Measurements from ENCODE around the gene MLX.
"Not testable (repeated sequence)": the region's sequence is repeated elsewhere in the genome, so short reads cannot be mapped to it uniquely, and the experiment has no call there.

MLX gene

GRCh38 chr17:42536372-42537155, 30.3 kb upstream of the MLX start:
- peak; percentile 59 for DNase-seq

- no peak for DNase-seq
These were observed 29.6 kb upstream of the MLX start for GRCh38 chr17:42537156-42537805.

- DNase-seq: no peak
These were observed 29.0 kb upstream of the MLX start for GRCh38 chr17:42537826-42538451.

- no peak for DNase-seq
These were observed 28.4 kb upstream of the MLX start for GRCh38 chr17:42538482-42538881.

- not testable (repeated sequence) for DNase-seq
These were observed 26.3 kb upstream of the MLX start for GRCh38 chr17:42540558-42540957.

- no peak for DNase-seq
These were observed 25.7 kb upstream of the MLX start for GRCh38 chr17:42541041-42541833.

- DNase-seq: no peak
These were observed 23.5 kb upstream of the MLX start for GRCh38 chr17:42543190-42544079.

- no peak for DNase-seq
These were observed 22.0 kb upstream of the MLX start for GRCh38 chr17:42544874-42545283.

- DNase-seq: not testable (repeated sequence)
These were observed 21.0 kb upstream of the MLX start for GRCh38 chr17:42545755-42546505.

GRCh38 chr17:42547001-42547461, 19.9 kb upstream of the MLX start:
- no peak for DNase-seq

- no peak for DNase-seq
These were observed 19.2 kb upstream of the MLX start for GRCh38 chr17:42547698-42548069.

GRCh38 chr17:42548070-42548837, 18.6 kb upstream of the MLX start:
- DNase-seq: no peak

- DNase-seq: no peak
These were observed 17.7 kb upstream of the MLX start for GRCh38 chr17:42548993-42549755.

GRCh38 chr17:42552736-42553135, 14.2 kb upstream of the MLX start, which contains the start of gene HSD17B1:
Gene HSD17B1 (plus strand): TSS chr17:42552923. CDS start chr17:42552934, 11 bp downstream.
- DNase-seq: not testable (repeated sequence)

GRCh38 chr17:42553161-42553818, 13.6 kb upstream of the MLX start:
- no peak for DNase-seq

- no peak for DNase-seq
These were observed 13.0 kb upstream of the MLX start for GRCh38 chr17:42553866-42554249.

GRCh38 chr17:42554250-42555121, 12.4 kb upstream of the MLX start:
- peak; percentile 75 for DNase-seq

GRCh38 chr17:42555122-42555622, 11.7 kb upstream of the MLX start:
- DNase-seq: no peak
